ENCODE data around the gene CLCN6.

The CLCN6 gene

GRCh38 chr1:11842154-11843041, 36.4 kb downstream of the CLCN6 start:
- H3K9me3 ChIP-seq = no peaks in the 10 kb centered on the region
- peak overlapping the region in 1 of 2 experiments; percentile 9 for H3K4me3 ChIP-seq (ENCODE audit: low read depth in 1 of 2, low read length in 1 of 2)
- no peaks in the 10 kb centered on the region for H3K27me3 ChIP-seq
- peaks cover 22 to 24% of the 10 kb centered on the region in 2 experiments for H3K4me1 ChIP-seq (ENCODE audit: control insufficient read depth in 1 of 2, insufficient read depth in 1 of 2, low read depth in 1 of 2, low read length in 1 of 2)
- peaks cover 45% of the 10 kb centered on the region for H3K36me3 ChIP-seq
- TF ChIP-seq, protein P1, sequence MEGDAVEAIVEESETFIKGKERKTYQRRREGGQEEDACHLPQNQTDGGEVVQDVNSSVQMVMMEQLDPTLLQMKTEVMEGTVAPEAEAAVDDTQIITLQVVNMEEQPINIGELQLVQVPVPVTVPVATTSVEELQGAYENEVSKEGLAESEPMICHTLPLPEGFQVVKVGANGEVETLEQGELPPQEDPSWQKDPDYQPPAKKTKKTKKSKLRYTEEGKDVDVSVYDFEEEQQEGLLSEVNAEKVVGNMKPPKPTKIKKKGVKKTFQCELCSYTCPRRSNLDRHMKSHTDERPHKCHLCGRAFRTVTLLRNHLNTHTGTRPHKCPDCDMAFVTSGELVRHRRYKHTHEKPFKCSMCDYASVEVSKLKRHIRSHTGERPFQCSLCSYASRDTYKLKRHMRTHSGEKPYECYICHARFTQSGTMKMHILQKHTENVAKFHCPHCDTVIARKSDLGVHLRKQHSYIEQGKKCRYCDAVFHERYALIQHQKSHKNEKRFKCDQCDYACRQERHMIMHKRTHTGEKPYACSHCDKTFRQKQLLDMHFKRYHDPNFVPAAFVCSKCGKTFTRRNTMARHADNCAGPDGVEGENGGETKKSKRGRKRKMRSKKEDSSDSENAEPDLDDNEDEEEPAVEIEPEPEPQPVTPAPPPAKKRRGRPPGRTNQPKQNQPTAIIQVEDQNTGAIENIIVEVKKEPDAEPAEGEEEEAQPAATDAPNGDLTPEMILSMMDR (IDR thresholded peaks at IDR 0.05) = no peak
- peak overlapping the region; percentile 72 for H3K27ac ChIP-seq

DNA sequence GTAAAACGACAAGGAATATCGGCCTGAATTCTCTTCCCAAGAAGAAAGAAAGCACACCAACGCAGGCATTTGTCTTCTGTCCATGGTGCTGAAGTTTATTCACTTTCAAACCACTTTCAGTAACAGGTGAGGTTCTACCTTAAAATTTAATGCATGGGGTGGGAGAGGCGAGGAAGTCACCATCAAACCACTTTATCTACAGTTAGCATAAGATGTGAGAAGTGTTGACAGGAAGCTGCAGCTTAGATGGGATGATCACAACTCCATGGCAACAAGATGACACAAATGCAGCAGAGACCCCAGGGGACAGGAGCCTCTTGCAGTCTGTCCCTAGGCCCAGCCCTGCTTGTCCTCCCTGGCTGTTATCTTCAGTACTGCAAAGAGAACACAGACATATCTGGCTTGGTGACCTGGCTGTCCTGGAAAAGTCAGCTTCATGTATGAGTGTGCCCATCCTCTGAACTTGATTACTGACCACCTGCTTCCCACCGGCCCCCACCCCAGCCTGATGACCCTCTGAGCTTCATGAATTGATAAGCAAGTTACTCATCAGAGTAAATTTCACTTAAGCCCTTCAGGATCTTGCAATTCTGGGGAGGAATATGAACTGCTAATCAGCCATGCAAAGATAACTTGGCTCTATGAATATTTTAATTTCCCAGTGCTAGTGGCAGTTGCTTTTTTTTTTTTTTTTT, 39.8 kb downstream of the CLCN6 start:
- TF ChIP-seq, protein P1 (IDR thresholded peaks at IDR 0.05) = no peak
- Histone ChIP-seq H3K36me3 (peaks cover 17% of the 10 kb centered on the region), H3K4me3 (ENCODE audit: low read depth in 1 of 2, low read length in 1 of 2) (no peak overlapping the region), H3K27me3 (no peaks in the 10 kb centered on the region), H3K4me1 (ENCODE audit: control insufficient read depth in 1 of 2, insufficient read depth in 1 of 2, low read depth in 1 of 2, low read length in 1 of 2) (peaks cover 22 to 24% of the 10 kb centered on the region in 2 experiments), H3K9me3 (no peaks in the 10 kb centered on the region), H3K27ac (no peak overlapping the region)

DNA sequence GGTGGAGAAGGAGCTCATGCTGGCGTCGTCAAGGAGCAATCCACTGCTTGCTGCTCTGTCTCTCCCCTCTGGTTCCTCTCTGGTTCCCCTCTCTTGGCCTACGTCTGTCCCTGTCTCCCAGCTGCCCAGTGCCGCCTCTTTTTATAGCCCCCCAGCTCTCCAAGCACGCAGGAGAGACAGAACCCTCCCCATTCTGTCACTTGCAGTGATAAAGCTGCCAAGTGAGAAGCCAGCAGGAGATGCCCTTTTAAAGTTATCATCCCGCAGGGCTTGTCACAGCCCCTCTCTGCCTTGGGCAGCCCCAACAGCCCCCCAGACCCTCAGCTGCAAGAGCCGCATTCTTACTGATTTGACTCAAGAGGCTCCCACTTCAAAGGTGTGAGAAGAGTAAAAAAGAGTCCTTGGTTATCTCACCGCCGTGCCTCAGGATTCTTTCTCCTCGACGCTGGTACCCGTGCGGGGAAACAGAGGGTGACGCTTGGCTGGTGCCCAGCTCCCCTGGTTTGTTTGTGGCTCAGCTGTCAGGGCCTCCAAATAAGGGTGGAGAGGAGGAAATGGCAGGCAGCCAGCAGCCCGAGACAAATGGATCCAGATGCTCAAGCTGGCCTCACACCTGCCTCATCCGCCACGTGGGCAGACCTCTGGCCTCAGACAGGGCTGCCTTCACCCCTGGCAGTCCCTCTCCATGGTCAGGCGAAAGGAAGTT, 41.8 kb downstream of the CLCN6 start, which contains the start of gene NPPA:
TSS of gene NPPA (minus strand) at position 117 of the 706 bp plus-strand sequence. CDS start at position 18, 99 bp downstream.
- Histone ChIP-seq H3K4me1 (ENCODE audit: control insufficient read depth in 1 of 2, insufficient read depth in 1 of 2, low read depth in 1 of 2, low read length in 1 of 2) (peaks cover 20 to 22% of the 10 kb centered on the region in 2 experiments), H3K36me3 (peaks cover 9% of the 10 kb centered on the region), H3K4me3 (ENCODE audit: low read depth in 1 of 2, low read length in 1 of 2) (no peak within 1 kb of the TSS), H3K27ac (no peak within 1 kb of the TSS), H3K27me3 (no peaks in the 10 kb centered on the region), H3K9me3 (no peaks in the 10 kb centered on the region)
- TF ChIP-seq, protein P1 (IDR thresholded peaks at IDR 0.05) = no peak

- Histone ChIP-seq H3K4me1 (ENCODE audit: control insufficient read depth in 1 of 2, insufficient read depth in 1 of 2, low read depth in 1 of 2, low read length in 1 of 2) (peaks cover 15 to 17% of the 10 kb centered on the region in 2 experiments), H3K36me3 (peaks cover 9% of the 10 kb centered on the region), H3K27me3 (no peaks in the 10 kb centered on the region), H3K9me3 (no peaks in the 10 kb centered on the region), H3K27ac (no peak overlapping the region), H3K4me3 (ENCODE audit: low read depth in 1 of 2, low read length in 1 of 2) (no peak overlapping the region)
- TF ChIP-seq, protein P1 (IDR thresholded peaks at IDR 0.05) = no peak
These were observed 42.3 kb downstream of the CLCN6 start for GRCh38 chr1:11848373-11848700.

DNA sequence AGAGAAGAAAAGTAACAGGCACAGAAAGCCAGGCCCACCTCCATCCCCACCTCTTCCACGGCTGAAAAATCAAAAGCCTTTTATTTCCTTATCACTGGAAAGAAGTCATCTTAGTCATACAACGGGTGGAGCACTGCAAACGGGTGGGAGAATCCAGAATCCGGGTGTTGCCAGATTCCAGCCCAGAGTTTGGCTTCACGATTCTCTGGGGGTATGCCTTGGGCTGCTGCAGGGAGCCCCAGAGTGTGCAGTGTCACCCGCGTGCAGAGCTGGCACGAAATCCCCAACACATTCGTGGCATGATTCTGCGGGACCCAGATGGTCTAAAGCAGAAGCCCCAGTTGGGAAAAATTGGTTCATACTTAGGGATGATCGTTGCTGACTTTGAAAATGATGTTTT, 44.2 kb downstream of the CLCN6 start:
- no peaks in the 10 kb centered on the region for H3K9me3 ChIP-seq
- no peak overlapping the region for H3K4me3 ChIP-seq (ENCODE audit: low read depth in 1 of 2, low read length in 1 of 2)
- H3K36me3 ChIP-seq = peaks cover 4% of the 10 kb centered on the region
- TF ChIP-seq, protein P1 (IDR thresholded peaks at IDR 0.05) = no peak
- no peak overlapping the region for H3K27ac ChIP-seq
- no peaks in the 10 kb centered on the region for H3K27me3 ChIP-seq
- peaks cover 9% of the 10 kb centered on the region in 2 experiments for H3K4me1 ChIP-seq (ENCODE audit: control insufficient read depth in 1 of 2, insufficient read depth in 1 of 2, low read depth in 1 of 2, low read length in 1 of 2)
